Muscle of leg (tissue), 11 donors: ENCODE results near the gene ZNF490. TPM values are rescaled to one million over a fixed set of nuclear protein-coding genes. Genes with fewer than 3 reads are reported as not detected.
A peak's percentile ranks its signal among the peaks of the same experiment; 100 is the strongest.
"Not testable (repeated sequence)": the region's sequence is repeated elsewhere in the genome, so short reads cannot be mapped to it uniquely, and the experiment has no call there.

Experiments
- DNase-seq: peaks from one replicate; pipeline ENCODE4 v3.0.0; 2013
- H3K27ac ChIP-seq: one replicate; pipeline ENCODE4 v1.5.1; 2013; ENCODE audit warnings: mild to moderate bottlenecking, low read length, control low read depth
- H3K27me3 ChIP-seq: one replicate; pipeline ENCODE4 v1.6.1; 2013; ENCODE audit warnings: low read length; ENCODE audit not compliant: control insufficient read depth, insufficient read depth
- H3K36me3 ChIP-seq: one replicate; pipeline ENCODE4 v1.6.1; 2013; ENCODE audit warnings: low read length; ENCODE audit not compliant: control insufficient read depth, insufficient read depth
- H3K4me1 ChIP-seq: one replicate; pipeline ENCODE4 v1.6.1; 2013; ENCODE audit warnings: low read length; ENCODE audit not compliant: control insufficient read depth, insufficient read depth
- H3K4me3 ChIP-seq: one replicate; pipeline ENCODE4 v1.5.1; 2013; ENCODE audit warnings: low read length, control low read depth
- H3K9me3 ChIP-seq: replicated peaks from 2 replicates; pipeline ENCODE4 v1.6.1; 2013; ENCODE audit warnings: low read depth, low read length; ENCODE audit not compliant: control insufficient read depth
- WGBS: methylation state at CpG from one replicate; pipeline ENCODE4 v1.1.5; 2013; ENCODE audit warnings: missing lambda C conversion rate; ENCODE audit not compliant: insufficient coverage; 5-methylcytosine and 5-hydroxymethylcytosine counted together
- polyA plus RNA-seq, 8 donors: library from polyadenylated mRNA; unstranded; fragments of 120-200 nt; gene quantifications; one replicate each; pipeline versions ENCODE4 v1.2.1 to v1.2.3, GENCODE V29; 2013; ENCODE audit warnings: inconsistent platforms in 1 of 8, low replicate concordance in 1 of 8; ENCODE audit not compliant: insufficient read length in 8 of 8, insufficient read depth in 1 of 8
- total RNA-seq: library from RNA; stranded (reverse); fragments of 120-200 nt; gene quantifications from one replicate; pipeline ENCODE4 v1.2.4, GENCODE V29; 2013

ZNF490 gene
- total and polyA plus RNA-seq, 9 donors: 1.6 to 4.8 (median 2.5) TPM

- H3K36me3 ChIP-seq: peaks cover 41% of the 10 kb centered on the region
- H3K4me1 ChIP-seq: no peaks in the 10 kb centered on the region
- no peaks in the 10 kb centered on the region for H3K27me3 ChIP-seq
- 96% methylated on average over 2 of the region's 4 CpGs for WGBS
- H3K4me3 ChIP-seq: no peak overlapping the region
- DNase-seq: no peak
- H3K9me3 ChIP-seq: peaks cover 14% of the 10 kb centered on the region
- no peak overlapping the region for H3K27ac ChIP-seq
Measured at GRCh38 chr19:12623361-12624031, 12.9 kb upstream of the ZNF490 start.

GRCh38 chr19:12621253-12622024 lies 10.8 kb upstream of the ZNF490 start:
- not testable (repeated sequence) for H3K4me1 ChIP-seq, DNase-seq, H3K27ac ChIP-seq, H3K9me3 ChIP-seq, H3K27me3 ChIP-seq, H3K4me3 ChIP-seq
- no CpG with 5 or more reads among the region's 26 CpGs for WGBS
- peaks cover 29% of the 10 kb centered on the region for H3K36me3 ChIP-seq

DNA sequence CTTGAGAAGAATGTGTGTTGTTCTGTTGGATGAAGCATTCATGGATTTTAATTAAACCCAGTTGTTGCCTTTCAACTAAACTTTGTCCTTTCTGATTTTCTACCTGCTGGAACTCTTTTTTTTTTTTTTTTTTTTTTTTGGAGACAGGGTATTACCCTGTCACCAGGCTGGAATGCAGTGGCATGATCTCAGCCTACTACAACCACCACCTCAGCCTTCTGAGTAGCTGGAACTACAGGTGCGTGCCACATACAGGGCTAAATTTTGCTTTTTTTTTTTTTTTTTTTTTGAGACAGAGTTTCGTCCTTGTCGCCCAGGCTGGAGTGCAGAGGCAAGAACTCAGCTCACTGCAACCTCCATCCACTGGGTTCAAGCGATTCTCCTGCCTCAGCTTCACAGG lies 7.0 kb upstream of the ZNF490 start:
- no peaks in the 10 kb centered on the region for H3K4me1 ChIP-seq
- no CpG with 5 or more reads among the region's 4 CpGs for WGBS
- no peak overlapping the region for H3K27ac ChIP-seq

DNA sequence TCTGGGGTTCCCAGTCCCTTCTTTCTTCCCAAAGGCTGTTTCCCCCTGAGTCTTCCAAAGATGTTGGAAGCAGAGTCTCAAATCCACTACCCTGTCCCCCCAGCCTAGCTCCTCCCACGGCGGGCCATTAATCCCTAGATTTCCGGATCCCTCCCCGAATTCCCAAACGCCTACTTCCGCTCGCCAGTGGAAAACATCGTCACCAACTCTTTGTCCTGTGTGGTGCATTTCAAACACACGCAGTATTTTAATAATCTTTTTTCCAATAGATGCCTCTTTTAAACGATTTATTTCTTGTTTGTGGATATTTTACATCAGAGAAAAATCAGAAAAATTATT lies 717 bp upstream of the ZNF490 start:
- peak; percentile 95 for DNase-seq
- Histone ChIP-seq H3K4me1 (peaks cover 2% of the 10 kb centered on the region), H3K27ac (peak overlapping the region; percentile 100), H3K4me3 (peak overlapping the region; percentile 100), H3K27me3 (no peaks in the 10 kb centered on the region), H3K36me3 (peaks cover 34% of the 10 kb centered on the region), H3K9me3 (no peaks in the 10 kb centered on the region)
- WGBS: 0% methylated on average over 7 of the region's 10 CpGs

More for the DNA sequence above, 7.0 kb upstream of the ZNF490 start:
- peaks cover 2% of the 10 kb centered on the region for H3K9me3 ChIP-seq
- no peak overlapping the region for H3K4me3 ChIP-seq
- H3K36me3 ChIP-seq: peaks cover 22% of the 10 kb centered on the region
- no peaks in the 10 kb centered on the region for H3K27me3 ChIP-seq
- no peak for DNase-seq

GRCh38 chr19:12607631-12608030 lies 3.0 kb downstream of the ZNF490 start:
- Histone ChIP-seq H3K27ac (no peak overlapping the region), H3K36me3 (peaks cover 41% of the 10 kb centered on the region), H3K4me1 (peaks cover 2% of the 10 kb centered on the region), H3K27me3 (no peaks in the 10 kb centered on the region), H3K4me3 (no peak overlapping the region), H3K9me3 (no peaks in the 10 kb centered on the region)
- no peak for DNase-seq
- 92% methylated on average over 2 of the region's 3 CpGs for WGBS

GRCh38 chr19:12606796-12607195 lies 3.8 kb downstream of the ZNF490 start:
- Histone ChIP-seq H3K36me3 (peaks cover 46% of the 10 kb centered on the region), H3K27me3 (no peaks in the 10 kb centered on the region), H3K4me3 (no peak overlapping the region), H3K4me1 (peaks cover 2% of the 10 kb centered on the region), H3K9me3 (no peaks in the 10 kb centered on the region), H3K27ac (no peak overlapping the region)
- no CpG with 5 or more reads among the region's 1 CpG for WGBS
- no peak for DNase-seq

DNA sequence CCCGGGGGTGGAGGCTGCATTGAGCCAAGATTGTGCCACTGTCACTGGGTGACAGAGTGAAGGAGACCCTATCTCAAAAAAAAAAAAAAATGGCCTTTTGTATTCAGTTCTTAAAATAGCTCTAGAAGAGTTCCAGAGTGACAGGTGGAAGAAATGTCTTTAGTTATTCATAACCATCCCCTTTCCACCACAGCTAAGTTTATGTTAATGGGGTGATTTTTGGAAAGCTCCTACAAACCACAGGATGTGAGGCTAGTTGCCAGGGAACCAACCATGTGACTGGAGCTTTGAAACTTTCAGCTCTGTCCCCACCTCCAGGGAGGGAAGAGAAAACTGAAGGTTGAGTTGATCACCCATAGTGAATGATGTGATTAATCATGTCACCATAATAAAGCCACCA lies 6.9 kb downstream of the ZNF490 start:
- peaks cover 45% of the 10 kb centered on the region for H3K36me3 ChIP-seq
- WGBS: no CpG with 5 or more reads among the region's 1 CpG
- no peaks in the 10 kb centered on the region for H3K27me3 ChIP-seq
- no peak overlapping the region for H3K4me3 ChIP-seq
- H3K4me1 ChIP-seq: no peaks in the 10 kb centered on the region
- H3K27ac ChIP-seq: no peak overlapping the region
- no peak for DNase-seq
- H3K9me3 ChIP-seq: no peaks in the 10 kb centered on the region

DNA sequence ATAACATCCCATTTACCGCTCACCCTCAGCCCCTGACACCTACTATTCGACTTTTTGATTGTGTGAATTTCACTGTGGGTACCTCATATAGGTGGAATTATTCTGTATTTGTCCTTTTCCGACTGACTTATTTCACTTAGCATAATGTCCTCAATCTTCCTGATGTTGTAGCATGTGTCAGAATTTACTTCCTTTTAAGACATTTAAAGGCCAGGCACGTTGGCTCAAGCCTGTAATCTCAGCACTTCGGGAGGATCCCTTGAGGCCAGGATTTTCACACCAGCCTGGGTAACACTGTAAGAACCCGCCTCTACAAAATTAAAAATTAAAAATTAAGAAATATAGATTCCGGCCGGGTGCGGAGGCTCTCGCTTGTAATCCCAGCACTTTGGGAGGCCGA lies 13.0 kb downstream of the ZNF490 start:
- Histone ChIP-seq H3K9me3 (no peaks in the 10 kb centered on the region), H3K4me1 (no peaks in the 10 kb centered on the region), H3K27ac (no peak overlapping the region), H3K27me3 (no peaks in the 10 kb centered on the region), H3K36me3 (peaks cover 25% of the 10 kb centered on the region), H3K4me3 (no peak overlapping the region)
- DNase-seq: no peak
- 88% methylated on average over 6 of the region's 11 CpGs for WGBS

GRCh38 chr19:12596927-12597548 lies 13.6 kb downstream of the ZNF490 start:
- no peak overlapping the region for H3K4me3 ChIP-seq
- no peaks in the 10 kb centered on the region for H3K9me3 ChIP-seq
- H3K27ac ChIP-seq: no peak overlapping the region
- no peaks in the 10 kb centered on the region for H3K27me3 ChIP-seq
- no peaks in the 10 kb centered on the region for H3K4me1 ChIP-seq
- 36% methylated on average over 37 of the region's 38 CpGs for WGBS
- H3K36me3 ChIP-seq: peaks cover 20% of the 10 kb centered on the region
- DNase-seq: peak; percentile 5

DNA sequence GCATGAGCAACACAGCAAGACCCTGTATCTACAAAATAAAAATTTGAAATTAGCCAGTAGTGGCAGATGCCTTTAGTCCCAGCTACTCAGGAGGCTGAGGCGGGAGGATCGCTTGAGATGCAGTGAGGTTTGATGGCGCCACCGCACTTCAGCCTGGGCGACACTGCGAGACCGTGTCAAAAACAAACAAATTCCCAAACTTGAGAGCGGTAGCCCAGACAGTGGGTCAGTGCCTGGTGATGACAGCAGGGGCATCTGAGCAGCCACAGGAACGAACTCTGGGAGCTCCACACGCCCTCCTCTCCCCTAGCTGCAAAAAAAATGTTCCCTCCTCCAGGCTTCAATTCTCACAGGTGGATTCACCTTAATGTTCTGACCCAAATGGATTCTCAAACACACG lies 14.1 kb downstream of the ZNF490 start:
- H3K27ac ChIP-seq: no peak overlapping the region
- peaks cover 20% of the 10 kb centered on the region for H3K36me3 ChIP-seq
- no peak for DNase-seq
- H3K4me3 ChIP-seq: no peak overlapping the region
- H3K9me3 ChIP-seq: no peaks in the 10 kb centered on the region
- H3K27me3 ChIP-seq: no peaks in the 10 kb centered on the region
- H3K4me1 ChIP-seq: no peaks in the 10 kb centered on the region
- WGBS: 85% methylated on average over 7 of the region's 11 CpGs
